ENCODE data around the gene NEB. TPM values are rescaled to one million over a fixed set of nuclear protein-coding genes. Genes with fewer than 3 reads are reported as not detected.

Gene NEB, protein sequence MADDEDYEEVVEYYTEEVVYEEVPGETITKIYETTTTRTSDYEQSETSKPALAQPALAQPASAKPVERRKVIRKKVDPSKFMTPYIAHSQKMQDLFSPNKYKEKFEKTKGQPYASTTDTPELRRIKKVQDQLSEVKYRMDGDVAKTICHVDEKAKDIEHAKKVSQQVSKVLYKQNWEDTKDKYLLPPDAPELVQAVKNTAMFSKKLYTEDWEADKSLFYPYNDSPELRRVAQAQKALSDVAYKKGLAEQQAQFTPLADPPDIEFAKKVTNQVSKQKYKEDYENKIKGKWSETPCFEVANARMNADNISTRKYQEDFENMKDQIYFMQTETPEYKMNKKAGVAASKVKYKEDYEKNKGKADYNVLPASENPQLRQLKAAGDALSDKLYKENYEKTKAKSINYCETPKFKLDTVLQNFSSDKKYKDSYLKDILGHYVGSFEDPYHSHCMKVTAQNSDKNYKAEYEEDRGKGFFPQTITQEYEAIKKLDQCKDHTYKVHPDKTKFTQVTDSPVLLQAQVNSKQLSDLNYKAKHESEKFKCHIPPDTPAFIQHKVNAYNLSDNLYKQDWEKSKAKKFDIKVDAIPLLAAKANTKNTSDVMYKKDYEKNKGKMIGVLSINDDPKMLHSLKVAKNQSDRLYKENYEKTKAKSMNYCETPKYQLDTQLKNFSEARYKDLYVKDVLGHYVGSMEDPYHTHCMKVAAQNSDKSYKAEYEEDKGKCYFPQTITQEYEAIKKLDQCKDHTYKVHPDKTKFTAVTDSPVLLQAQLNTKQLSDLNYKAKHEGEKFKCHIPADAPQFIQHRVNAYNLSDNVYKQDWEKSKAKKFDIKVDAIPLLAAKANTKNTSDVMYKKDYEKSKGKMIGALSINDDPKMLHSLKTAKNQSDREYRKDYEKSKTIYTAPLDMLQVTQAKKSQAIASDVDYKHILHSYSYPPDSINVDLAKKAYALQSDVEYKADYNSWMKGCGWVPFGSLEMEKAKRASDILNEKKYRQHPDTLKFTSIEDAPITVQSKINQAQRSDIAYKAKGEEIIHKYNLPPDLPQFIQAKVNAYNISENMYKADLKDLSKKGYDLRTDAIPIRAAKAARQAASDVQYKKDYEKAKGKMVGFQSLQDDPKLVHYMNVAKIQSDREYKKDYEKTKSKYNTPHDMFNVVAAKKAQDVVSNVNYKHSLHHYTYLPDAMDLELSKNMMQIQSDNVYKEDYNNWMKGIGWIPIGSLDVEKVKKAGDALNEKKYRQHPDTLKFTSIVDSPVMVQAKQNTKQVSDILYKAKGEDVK (N-terminal part only)
- under 0.01 and 0.09 TPM in 2 replicates for total RNA-seq

DNA sequence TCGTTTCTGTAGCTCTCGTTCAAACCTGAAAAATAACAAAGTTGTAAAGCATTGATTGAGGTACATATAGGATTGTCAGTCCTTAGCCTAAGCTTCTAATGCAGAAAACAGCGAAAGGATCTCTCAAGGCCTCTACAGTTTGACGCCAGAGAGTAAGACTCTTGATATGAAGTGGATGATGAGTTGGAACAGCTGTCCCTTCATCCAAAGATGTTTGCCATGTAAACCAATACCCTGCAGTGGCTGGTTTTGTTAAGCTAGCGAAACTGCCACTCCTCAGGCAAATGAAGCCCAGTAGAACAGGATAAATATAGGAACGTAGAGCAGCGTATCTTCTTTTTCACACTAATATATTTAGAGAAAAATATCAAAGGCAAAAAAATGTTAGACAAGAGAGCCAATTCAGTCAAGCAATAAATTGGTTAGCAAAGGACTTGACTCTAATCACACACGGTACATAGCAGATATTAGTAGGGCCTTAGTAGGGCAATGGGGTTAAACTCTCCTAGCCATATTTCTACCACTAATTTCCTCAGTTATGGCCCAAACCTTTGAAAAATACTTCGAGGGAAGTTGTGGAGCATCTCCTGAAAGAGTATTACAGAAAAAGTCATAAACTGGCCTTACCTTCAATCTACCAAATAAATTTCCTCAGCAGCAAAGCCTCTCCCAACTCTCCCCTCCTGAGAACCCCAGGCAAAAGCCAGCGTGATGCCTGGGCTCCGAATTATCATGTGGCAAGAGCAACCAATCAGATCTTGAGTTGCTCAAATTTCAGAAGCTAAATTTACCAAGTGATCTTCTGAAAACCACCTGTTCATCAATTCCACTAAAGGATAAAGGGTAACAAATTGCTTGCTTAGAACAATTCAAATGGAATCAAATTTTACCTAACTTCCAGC lies at the start of gene NEB:
NEB (minus strand) TSS at position 706 of the 902 bp plus-strand sequence. CDS start 1,320 bp downstream, outside the sequence.

Other genes starting within 250 kb of the NEB start
- 27.7 and 33.9 TPM in 2 replicates for gene ARL5A, start 93.9 kb upstream of the NEB start, total RNA-seq